Measurements from ENCODE around the gene ERMAP. TPM values are rescaled to one million over a fixed set of nuclear protein-coding genes. Genes with fewer than 3 reads are reported as not detected.

ERMAP gene
- total and polyA plus RNA-seq, 2 of the 8 experiments (the other 6 are each of a cell fraction or from before 2014, with no cell fraction given), result 2.5 to 3.9 TPM

- Histone ChIP-seq H3K14ac (ENCODE audit: insufficient read length) (no peak overlapping the region), H4K8ac (ENCODE audit: extremely low read depth, insufficient read depth, low read length) (no peak overlapping the region), H2BK12ac (ENCODE audit: low read depth, low read length) (no peak overlapping the region), H3K4ac (replicated peaks; ENCODE audit: insufficient read length, low read depth, low read length) (no peak overlapping the region), H3K27me3 (replicated peaks in 1 of 4; ENCODE audit: control insufficient read depth in 3 of 4, extremely low read depth in 1 of 4, insufficient read depth in 3 of 4, low read length in 3 of 4) (no peaks in the 10 kb centered on the region), H3K4me3 (ENCODE audit: extremely low read depth in 1 of 4, insufficient read depth in 2 of 4, low read depth in 3 of 4, low read length in 4 of 4) (no peak overlapping the region), H3K79me1 (ENCODE audit: low read depth, low read length) (no peaks in the 10 kb centered on the region), H4K91ac (replicated peaks; ENCODE audit: insufficient read length, low read length) (no peak overlapping the region), H2BK20ac (ENCODE audit: low read length) (no peak overlapping the region), H4K20me1 (replicated peaks in 1 of 2; ENCODE audit: control insufficient read depth in 1 of 2, insufficient read depth in 2 of 2, low read length in 2 of 2) (no peaks in the 10 kb centered on the region), H4K5ac (ENCODE audit: insufficient read length, low read depth, low read length) (no peak overlapping the region), H3K56ac (replicated peaks; ENCODE audit: insufficient read length, low read depth, low read length) (no peak overlapping the region), H3K18ac (ENCODE audit: extremely low read depth, low read length) (no peak overlapping the region), H2AFZ (ENCODE audit: low read length) (no peak overlapping the region), H2BK15ac (ENCODE audit: low read length) (no peak overlapping the region), H2AK5ac (ENCODE audit: low read depth, low read length) (no peak overlapping the region), H3K4me1 (replicated peaks in 1 of 4; ENCODE audit: control insufficient read depth in 3 of 4, insufficient read depth in 4 of 4, low read length in 3 of 4) (no peaks in the 10 kb centered on the region), H2BK5ac (ENCODE audit: low read depth, low read length) (no peak overlapping the region), H3K4me2 (ENCODE audit: insufficient read depth in 1 of 2, low read depth in 2 of 2, low read length in 2 of 2) (no peak overlapping the region), H3K36me3 (ENCODE audit: control insufficient read depth in 2 of 4, insufficient read depth in 4 of 4, low read length in 3 of 4) (no peaks in the 10 kb centered on the region), H3K9ac (replicated peaks in 1 of 4; ENCODE audit: extremely low read depth in 1 of 4, low read depth in 3 of 4, low read length in 3 of 4) (no peak overlapping the region), H3K23ac (ENCODE audit: insufficient read length) (no peak overlapping the region), H2BK120ac (replicated peaks; ENCODE audit: low read depth, low read length) (no peak overlapping the region), H3K79me2 (ENCODE audit: control insufficient read depth in 1 of 2, insufficient read depth in 2 of 2, low read length in 2 of 2) (no peaks in the 10 kb centered on the region), H3K9me3 (ENCODE audit: insufficient read depth in 2 of 2, low read depth in 1 of 2, low read length in 1 of 2) (no peaks in the 10 kb centered on the region), H3K23me2 (ENCODE audit: low read depth, low read length) (no peaks in the 10 kb centered on the region), H3K27ac (ENCODE audit: low read depth, low read length) (no peak overlapping the region)
- ChIA-PET POLR2A (ENCODE audit: partially characterized antibody) (interaction anchor here (1.1 to 3.0 kb wide), 3 partner anchors 9 to 14 kb away, joined by 3 to 16 read pairs (median 5); partner anchors contain the start of gene ZNF691), CTCF (ENCODE audit: partially characterized antibody) (interaction anchor here (0.9 to 5.2 kb wide), 3 partner anchors 11 to 21 kb away, joined by 3 to 30 read pairs (median 3); partner anchors contain the start of genes ERMAP and ZNF691)
- FAIRE-seq (no peak), DNase-seq (ENCODE audit: low read depth in 1 of 2, low spot score in 2 of 2) (no peak)
- WGBS, 2 experiments (ENCODE audit: extremely low coverage in 1 of 2, insufficient coverage in 1 of 2, insufficient read length in 1 of 2, insufficient replicate concordance in 2 of 2, low coverage in 1 of 2, low lambda C conversion rate in 2 of 2, missing lambda C conversion rate in 1 of 2), result 69% methylated on average over 2 of the region's 2 CpGs; no CpG with 5 or more reads in 1 of the 2 experiments
- TF ChIP-seq RAD21 (IDR thresholded peaks at IDR 0.05 in 1 of 2, conservative IDR thresholded peaks at IDR 0.05 in 1 of 2; ENCODE audit: low read depth in 2 of 2, low read length in 2 of 2) (no peak), HDAC6 (IDR thresholded peaks at IDR 0.05; ENCODE audit: low read depth, low read length) (no peak), RFX5 (IDR thresholded peaks at IDR 0.05; ENCODE audit: borderline replicate concordance, low read depth, low read length) (no peak), EGR1 (IDR thresholded peaks at IDR 0.05; ENCODE audit: borderline replicate concordance, low read depth, low read length) (no peak), CBX5 (IDR thresholded peaks at IDR 0.05; ENCODE audit: low read depth, low read length) (no peak), SUZ12 (IDR thresholded peaks at IDR 0.05; ENCODE audit: low read length) (no peak), SIRT6 (IDR thresholded peaks at IDR 0.05; ENCODE audit: low read length) (no peak), CBX8 (IDR thresholded peaks at IDR 0.05; ENCODE audit: borderline replicate concordance, low read depth, low read length) (no peak), GABPA (IDR thresholded peaks at IDR 0.05; ENCODE audit: borderline replicate concordance, insufficient read depth, low read length) (no peak), POU5F1 (IDR thresholded peaks at IDR 0.05; ENCODE audit: low read depth, low read length) (no peak), RXRA (IDR thresholded peaks at IDR 0.05; ENCODE audit: insufficient read depth, low read depth, low read length) (no peak), PHF8 (conservative IDR thresholded peaks at IDR 0.05; ENCODE audit: low read depth, low read length) (no peak), MAFK (IDR thresholded peaks at IDR 0.05; ENCODE audit: low read depth, low read length) (no peak), ZNF274 (IDR thresholded peaks at IDR 0.05; ENCODE audit: borderline replicate concordance, extremely low read depth, low read length) (no peak)
Observed at GRCh38 chr1:42835422-42835821, 18.5 kb downstream of the ERMAP start.

Data from H1 (cell line).